GM18505 (cell line): Measurements from ENCODE around the gene ATP1A1.

Source experiments
- ATAC-seq: cut with Tn5 transposase; IDR thresholded peaks from one replicate; pipeline ENCODE4 v1.9.1; 2021; ENCODE audit not compliant: unreplicated experiment
- POLR2A ChIP-seq: IDR thresholded peaks from 4 replicates; pipeline ENCODE4 v1.6.1; 2011; ENCODE audit warnings: borderline replicate concordance; ENCODE audit not compliant: insufficient read depth, insufficient read length; ENCODE audit errors: extremely low read depth

The ATP1A1 gene

DNA sequence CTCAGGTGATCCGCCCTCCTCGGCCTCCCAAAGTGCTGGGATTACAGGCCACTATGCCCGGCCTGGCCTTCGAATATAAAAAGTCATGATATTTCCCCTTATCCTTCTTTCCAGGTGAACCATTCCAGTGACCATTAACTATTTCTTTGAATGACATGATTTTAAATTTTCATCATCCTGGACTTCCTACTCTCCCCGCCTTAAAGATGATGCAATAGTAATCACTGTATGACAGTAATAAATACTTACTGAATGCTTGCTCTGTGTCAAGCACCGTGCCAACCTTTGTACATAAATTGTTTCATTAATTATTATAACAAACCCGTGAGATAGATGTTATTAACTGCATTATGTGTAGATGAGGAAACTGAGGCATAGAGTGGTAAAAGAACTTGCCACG lies 19.9 kb upstream of the ATP1A1 start:
- no peak for ATAC-seq
- no peak for TF ChIP-seq POLR2A

DNA sequence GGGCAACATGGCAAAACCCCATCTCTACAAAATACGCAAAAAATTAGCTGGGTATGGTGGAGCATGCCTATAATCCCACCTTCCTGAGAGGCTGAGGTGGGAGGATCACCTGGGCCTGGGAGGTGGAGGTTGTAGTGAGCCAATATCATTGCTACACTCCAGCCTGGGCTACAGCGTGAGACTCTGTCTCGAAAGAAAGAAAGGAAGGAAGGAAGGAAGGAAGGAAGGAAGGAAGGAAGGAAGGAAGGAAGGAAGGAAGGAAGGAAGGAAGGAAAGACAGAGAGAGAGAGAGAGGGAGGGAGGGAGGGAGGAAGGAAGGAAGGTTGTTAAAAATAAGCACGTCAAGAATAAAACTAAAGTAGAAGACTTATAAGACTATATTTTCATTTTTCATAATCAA lies 17.0 kb upstream of the ATP1A1 start:
- no peak for TF ChIP-seq POLR2A
- ATAC-seq, result no peak

DNA sequence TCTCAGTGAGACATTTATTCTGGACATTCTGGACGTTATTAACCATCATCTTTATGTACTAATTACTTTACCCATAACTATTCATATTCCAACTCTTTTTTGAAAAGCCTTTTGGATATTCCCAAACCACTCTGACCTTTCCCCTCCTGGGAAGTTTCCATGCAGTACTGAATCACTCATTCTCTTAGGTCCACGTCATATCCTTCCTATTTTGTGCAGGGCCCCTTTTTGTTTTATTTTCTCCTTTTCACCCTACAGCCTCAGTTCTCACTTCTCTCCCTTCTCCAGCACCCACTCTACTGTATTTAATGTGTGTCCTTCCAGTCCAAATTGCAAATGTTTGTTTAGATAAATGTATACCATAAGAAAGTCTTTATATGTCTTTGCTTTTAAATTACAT lies 16.4 kb upstream of the ATP1A1 start:
- no peak for TF ChIP-seq POLR2A
- no peak for ATAC-seq

DNA sequence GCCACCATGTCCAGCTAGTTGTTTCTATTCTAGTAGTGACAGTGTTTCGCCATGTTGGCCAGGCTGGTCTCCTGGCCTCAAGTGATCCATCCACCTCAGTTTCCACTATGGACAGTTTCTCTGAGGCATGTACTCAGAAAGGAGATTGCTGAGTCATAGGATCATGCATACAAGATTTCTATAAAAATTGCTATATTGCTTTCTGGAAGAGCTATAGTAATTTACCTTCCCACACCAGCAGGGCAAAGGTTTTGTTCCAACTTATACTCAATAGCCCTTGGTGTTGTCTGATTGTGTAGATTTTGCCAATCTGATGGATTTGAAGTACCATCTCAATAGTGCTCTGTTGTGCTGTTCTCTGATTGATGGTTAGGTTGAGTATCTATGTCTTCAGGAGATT lies 15.6 kb upstream of the ATP1A1 start:
- no peak for TF ChIP-seq POLR2A
- ATAC-seq, result no peak

DNA sequence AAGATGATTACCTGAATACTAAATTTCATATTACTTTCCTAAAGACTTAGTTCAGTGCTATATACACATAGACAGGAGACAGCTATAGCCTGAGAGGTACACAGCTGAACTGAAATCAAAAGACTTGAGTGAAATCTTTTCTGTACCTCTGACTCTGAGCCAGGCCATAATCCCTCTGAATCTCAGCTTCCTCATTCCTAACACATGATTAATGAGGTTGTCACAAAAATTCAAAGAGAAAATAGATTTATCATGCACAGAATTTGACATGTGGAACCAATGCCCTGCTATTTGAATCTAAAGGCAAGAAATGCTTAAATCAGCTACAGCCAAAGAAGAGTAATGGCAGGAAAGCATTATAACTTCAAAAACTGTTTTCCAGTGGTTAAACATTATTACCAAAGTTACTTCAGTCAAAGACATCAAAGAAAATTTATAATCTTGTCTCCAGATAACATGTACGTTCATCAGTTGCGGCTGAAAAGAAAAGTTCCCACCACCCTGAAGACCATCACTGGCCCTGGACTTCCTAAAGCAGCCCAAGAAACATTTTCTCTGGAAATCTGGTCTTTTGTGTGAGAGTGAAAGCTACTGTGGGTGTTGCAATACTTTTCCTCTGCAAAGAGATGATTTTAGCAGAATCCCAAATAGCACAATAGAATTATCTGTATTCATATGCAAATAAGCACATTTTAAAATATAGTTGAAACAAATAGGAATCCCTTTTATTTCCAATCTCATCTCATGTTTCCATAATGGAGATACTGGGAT lies 13.8 kb upstream of the ATP1A1 start:
- no peak for ATAC-seq
- TF ChIP-seq POLR2A, result no peak

DNA sequence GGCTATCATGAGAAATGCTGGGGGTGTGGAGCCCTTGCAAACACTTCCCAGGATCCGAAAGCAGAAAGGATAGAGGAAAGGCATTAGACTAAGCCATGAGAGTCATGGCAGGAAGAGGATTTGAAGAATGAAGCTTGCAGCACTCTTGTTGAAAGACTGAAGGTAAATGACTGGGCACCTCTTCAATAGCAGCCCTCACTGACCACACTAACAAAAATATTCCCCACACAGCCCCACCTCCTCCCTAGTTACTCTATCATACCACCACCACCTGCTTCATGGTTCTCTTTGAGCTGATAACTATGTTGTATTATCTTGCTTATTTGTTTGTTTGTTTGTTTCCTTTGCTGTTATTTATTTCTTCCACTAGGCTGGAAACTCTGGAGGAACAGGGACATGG lies 13.2 kb upstream of the ATP1A1 start:
- TF ChIP-seq POLR2A, result no peak
- no peak for ATAC-seq

DNA sequence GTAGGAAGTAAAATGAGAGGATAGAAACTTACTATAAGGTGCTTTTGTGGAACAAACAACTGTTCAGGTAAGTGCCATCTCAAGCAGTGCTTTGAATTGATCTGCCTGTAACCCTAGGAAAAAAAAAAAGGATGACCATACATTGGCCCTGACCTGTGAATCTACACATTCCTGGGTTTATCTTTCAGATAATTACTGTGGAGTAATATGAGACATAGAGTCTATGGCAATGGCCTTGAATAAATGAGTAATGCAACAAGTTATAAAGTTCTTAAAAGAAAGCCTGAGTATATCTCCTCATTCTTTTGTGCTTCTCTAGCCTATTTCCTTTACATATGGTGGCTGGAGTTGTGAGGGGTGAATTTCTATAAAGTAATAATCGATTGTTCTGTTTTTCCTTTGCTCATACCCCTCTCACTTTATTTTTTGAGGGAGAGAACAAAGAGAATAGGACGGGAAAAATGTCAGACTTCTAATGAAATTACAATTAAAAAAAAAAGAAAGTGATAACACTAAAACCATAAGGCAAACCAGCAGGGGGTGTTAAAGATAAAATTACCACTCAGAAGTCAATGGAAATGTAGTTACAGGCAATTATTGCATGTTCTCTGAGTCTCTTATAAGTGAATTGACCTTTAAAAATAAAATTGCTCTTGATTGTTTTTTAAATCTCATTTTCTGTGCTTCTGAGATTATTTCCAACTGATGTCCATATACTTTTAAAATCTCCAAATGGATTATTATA lies 12.4 kb upstream of the ATP1A1 start:
- TF ChIP-seq POLR2A, result no peak
- no peak for ATAC-seq

DNA sequence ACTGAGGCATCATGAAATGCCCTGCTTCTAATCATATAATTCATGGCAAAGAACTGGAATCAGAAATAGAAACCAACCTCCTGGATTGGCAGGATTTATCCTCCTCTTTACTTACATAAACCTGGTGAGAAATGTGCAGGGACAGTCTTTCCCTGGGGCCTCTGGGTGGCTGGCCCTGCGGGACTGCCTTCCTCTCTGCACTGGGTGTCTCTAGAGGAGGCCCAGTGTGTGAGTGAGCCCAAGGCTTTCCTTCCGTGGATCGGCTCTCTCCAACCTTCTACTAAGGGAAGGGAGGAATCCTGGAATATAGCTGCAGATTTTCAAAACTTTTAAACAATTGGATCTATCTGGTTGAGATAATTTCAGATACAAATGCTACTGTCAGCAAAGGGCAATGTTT lies 11.4 kb upstream of the ATP1A1 start:
- no peak for TF ChIP-seq POLR2A
- no peak for ATAC-seq

DNA sequence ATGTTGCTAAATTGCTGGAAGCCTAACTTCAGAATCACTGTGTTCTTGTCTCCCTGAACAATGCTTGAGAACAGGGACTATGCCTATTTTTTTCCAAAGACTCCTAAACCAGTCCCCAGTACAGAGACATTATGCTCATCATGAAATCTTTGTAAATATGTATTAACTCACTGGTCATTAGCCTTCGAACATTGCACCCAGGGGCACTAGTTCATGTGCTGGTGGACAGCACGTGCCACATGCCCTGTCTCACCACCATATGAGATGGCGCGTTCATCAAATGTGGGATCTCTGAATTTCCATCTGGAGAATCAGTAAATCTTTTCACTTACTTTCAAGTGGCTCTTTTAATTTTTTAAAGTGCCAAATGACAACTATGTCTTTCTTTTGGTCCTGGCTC lies 11.0 kb upstream of the ATP1A1 start:
- no peak for TF ChIP-seq POLR2A

DNA sequence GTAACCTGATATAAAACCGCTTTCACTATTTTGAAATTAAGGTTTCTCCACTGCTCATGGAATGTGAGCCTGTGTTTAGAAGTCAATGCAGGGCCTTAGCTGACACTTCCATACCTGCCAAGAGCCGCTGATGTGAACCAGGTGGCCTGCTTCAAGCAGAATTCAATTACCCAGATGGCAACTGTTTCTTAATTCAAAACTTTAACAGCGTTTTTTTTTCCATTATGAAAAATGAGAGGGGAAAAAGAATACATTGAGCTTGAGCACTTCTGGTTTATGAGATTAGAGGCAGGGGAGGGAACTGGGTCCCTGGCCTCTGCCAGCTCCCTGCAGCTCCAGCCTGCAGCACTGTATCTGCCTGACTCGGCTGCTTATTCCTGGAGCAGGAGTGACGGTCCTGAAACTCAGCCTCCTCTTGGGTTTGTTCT lies 7.7 kb upstream of the ATP1A1 start:
- no peak for TF ChIP-seq POLR2A
- ATAC-seq, result no peak

More for the DNA sequence above, 11.0 kb upstream of the ATP1A1 start:
- no peak for ATAC-seq

DNA sequence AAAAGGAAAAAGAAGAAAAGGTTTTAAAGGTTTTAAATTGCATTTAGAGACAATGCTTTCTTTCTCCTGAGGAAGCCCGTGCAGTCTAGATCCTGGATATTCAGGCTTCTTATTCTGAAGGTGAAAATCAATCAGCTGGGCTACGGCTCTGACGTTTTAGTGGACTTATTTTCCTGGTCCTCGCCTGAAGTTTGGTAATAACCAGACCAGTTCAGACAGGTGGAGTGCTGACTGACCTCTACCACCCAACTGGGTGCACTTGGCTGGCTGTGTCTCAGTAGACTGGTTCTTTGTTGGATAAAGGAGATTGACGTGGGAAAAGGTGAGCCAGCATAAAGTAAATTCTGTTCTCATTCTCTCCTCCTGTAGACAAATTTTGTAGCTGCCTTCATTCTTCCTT lies 7.2 kb upstream of the ATP1A1 start:
- TF ChIP-seq POLR2A, result no peak
- no peak for ATAC-seq

DNA sequence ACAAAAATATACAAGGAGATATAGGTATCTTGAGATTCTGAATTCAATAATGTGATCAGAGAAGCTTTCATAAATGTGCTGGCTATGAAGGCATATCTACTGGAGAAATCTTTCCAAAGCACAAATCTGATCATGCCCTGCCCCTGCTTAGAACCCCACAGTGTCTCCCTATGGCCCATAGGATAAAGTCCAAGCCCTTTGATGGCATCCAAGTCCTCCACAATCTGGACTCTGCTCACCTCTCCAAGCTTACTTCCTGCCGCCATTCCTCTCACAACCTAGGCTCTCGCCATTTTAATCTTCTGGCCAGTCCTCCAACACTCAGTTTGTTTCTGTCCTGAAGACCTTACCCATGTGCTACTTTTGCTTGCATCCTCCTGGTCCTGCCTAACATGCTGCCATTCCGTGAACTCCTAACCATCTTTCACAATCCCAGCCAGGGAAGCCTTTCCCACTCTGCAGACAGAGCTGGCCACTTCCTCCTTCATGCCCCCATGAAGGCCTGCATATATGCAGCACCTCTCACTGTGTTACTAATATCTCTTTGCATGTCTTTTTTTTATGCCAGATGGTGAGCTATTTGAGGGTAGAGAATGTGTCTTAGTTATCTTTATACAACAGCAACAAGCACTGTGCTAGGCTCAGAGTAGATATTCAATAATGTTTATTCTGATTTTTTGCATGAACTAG lies 5.6 kb upstream of the ATP1A1 start:
- no peak for TF ChIP-seq POLR2A
- ATAC-seq, result no peak

DNA sequence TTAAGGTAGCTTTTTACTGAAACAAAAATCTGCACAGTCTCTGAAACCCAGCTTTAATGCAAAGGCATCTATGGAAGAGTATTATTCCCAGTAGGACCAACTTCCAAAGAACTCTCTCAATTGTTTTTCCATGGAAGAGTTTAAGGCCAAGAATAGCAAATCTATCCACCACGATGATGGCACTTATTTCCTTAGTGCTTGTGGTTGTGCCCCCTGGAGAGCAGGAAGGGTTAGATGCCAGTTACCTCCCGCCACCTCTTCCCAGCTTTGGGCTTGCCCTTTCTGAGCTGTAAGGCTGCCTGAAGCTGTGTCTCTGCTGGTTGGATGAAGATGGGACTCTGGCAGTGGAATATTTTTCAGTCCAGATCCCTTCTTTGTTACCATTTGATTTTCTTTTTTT lies 4.8 kb upstream of the ATP1A1 start:
- no peak for TF ChIP-seq POLR2A

DNA sequence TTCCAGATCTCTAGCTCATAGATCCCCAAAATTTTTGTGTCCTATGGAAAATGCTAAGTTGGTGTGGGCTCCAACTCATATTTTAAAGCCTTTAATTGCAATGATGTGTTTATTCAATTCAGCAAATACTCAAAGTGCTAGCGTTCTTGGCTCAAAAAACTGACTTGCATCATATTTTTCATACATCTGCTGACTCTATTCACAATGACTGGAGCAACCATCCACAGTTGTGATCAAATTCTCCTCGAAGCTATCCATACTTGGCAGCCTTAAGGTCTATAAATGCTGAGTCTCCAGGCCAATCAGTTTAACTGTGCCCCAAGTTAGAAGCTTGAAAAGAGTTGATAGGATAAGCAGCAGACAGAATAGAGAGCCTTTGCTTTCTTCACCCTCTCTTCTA lies 2.9 kb upstream of the ATP1A1 start:
- TF ChIP-seq POLR2A, result no peak
- no peak for ATAC-seq

More for the DNA sequence above, 4.8 kb upstream of the ATP1A1 start:
- no peak for ATAC-seq

DNA sequence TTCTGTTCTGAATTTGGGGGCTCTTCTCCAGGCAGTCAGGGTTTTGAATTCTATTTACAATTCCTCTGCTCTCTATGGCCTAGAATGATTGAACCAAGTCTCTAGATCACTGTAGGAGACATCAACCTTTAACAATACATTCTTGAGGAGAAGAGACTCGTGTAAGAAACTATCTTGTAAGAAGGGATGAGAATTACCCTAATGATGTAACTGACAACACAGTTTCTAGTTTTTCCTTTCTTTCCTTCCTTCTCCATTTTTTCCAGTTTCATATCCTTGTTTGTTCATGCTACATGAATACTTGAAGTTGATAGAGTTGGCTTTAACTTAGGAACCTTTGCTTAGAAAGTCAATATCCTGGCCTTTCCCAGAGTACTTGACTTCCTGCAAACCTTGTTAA lies 1.3 kb upstream of the ATP1A1 start:
- ATAC-seq, result no peak
- no peak for TF ChIP-seq POLR2A

DNA sequence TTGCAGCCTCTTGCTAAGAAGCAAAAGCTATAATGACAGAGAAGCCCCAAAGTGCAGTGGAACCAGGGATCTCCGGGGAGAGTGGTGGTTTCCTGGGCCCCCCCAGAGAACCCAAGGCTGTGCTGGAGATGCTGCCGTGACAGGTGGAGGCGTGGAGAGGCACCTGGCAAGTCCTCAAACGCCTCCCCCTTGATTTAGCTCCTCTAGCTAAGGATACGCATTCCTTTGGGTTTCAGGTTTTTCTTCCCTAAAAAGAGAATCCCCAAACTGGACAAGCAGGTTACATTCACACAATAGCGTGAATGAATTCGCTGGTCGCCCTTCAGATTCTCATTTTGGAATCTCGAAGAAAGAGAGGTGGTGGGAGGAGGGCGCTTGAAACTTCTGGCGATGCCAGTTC lies 853 bp upstream of the ATP1A1 start:
- no peak for TF ChIP-seq POLR2A
- ATAC-seq, result no peak
